Endothelial cell of umbilical vein (primary cell): Measurements from ENCODE around the gene RFWD3. TPM values are rescaled to one million over a fixed set of nuclear protein-coding genes. Genes with fewer than 3 reads are reported as not detected.

Experiments
- BruUV-seq: library from RNA; stranded (reverse); fragments of 400-500 nt; replicated peaks from 2 replicates; lab custom pipeline; 2021; lab: Mats Ljungman, UMichigan
- CTCF ChIA-PET: fragments of 300-600, 350-600 bp; sonication (Branson Sonifier 250); formaldehyde crosslinking; loops from one replicate; lab custom pipeline; 2021; ENCODE audit warnings: antibody characterized with exemption, inconsistent platforms; lab: Charles Lee
- POLR2A ChIA-PET: fragments of 300-600, 350-600 bp; sonication (Branson Sonifier 250); formaldehyde crosslinking; loops from one replicate; lab custom pipeline; 2021; ENCODE audit warnings: antibody characterized with exemption, inconsistent platforms; lab: Charles Lee
- DNase-seq: peaks from one replicate; pipeline ENCODE4 v3.0.0-alpha.2; 2011; ENCODE audit warnings: low read depth, low spot score
- FAIRE-seq: peaks from 2 replicates; lab custom pipeline; 2011; peaks lifted over from hg19 to GRCh38; lab: Jason Lieb, UNC
- H2AFZ ChIP-seq: 2 replicates; pipeline ENCODE4 v1.6.0; 2012; ENCODE audit warnings: low read depth, low read length, control low read depth, inconsistent platforms
- H3K27ac ChIP-seq: 2 replicates; pipeline ENCODE4 v1.5.1; 2011; ENCODE audit warnings: low read depth, mild to moderate bottlenecking, control low read depth, low read length, moderate library complexity; ENCODE audit not compliant: insufficient read depth
- H3K27me3 ChIP-seq, 2 experiments: 2 replicates each; pipeline versions ENCODE4 v1.6.0 to v1.6.1; 2011; ENCODE audit warnings: low read length in 2 of 2, mixed read lengths in 1 of 2; ENCODE audit not compliant: control insufficient read depth in 2 of 2, insufficient read depth in 2 of 2
- H3K36me3 ChIP-seq, 2 experiments: 2 replicates in 1 of 2; 3 replicates in 1 of 2; pipeline ENCODE4 v1.5.1; 2011; ENCODE audit warnings: low read length in 2 of 2, mild to moderate bottlenecking in 1 of 2, moderate library complexity in 1 of 2; ENCODE audit not compliant: control insufficient read depth in 2 of 2, insufficient read depth in 2 of 2; ENCODE audit errors: extremely low read depth in 1 of 2
- H3K4me1 ChIP-seq: 3 replicates; pipeline ENCODE4 v1.5.1; 2011; ENCODE audit warnings: mild to moderate bottlenecking, low read length; ENCODE audit not compliant: control insufficient read depth, insufficient read depth; ENCODE audit errors: extremely low read depth
- H3K4me2 ChIP-seq: 2 replicates; pipeline ENCODE4 v1.6.1; 2011; ENCODE audit warnings: low read length, control low read depth, mixed read lengths; ENCODE audit not compliant: insufficient read depth
- H3K4me3 ChIP-seq, 3 experiments: fragments of 200-600 bp in 1 of 3; sonication (generic), shearing (Covaris generic) in 1 of 3; replicated peaks in 1 of 3; 2 replicates each; pipeline ENCODE4 v1.5.1; 2011 to 2016; ENCODE audit warnings: control low read depth in 3 of 3, low read length in 3 of 3, mild to moderate bottlenecking in 2 of 3, inconsistent platforms in 1 of 3, low read depth in 1 of 3, moderate library complexity in 1 of 3; ENCODE audit not compliant: insufficient read depth in 1 of 3
- H3K79me2 ChIP-seq: 2 replicates; pipeline ENCODE4 v1.6.0; 2012; ENCODE audit warnings: low read length, inconsistent platforms; ENCODE audit not compliant: control insufficient read depth, insufficient read depth
- H3K9ac ChIP-seq: replicated peaks from 2 replicates; pipeline ENCODE3; 2011; ENCODE audit warnings: low read length, control low read depth; ENCODE audit not compliant: insufficient read depth; ENCODE audit errors: extremely low read depth
- H3K9me1 ChIP-seq: replicated peaks from 3 replicates; pipeline ENCODE4 v1.6.0; 2011; ENCODE audit warnings: mild to moderate bottlenecking, low read length; ENCODE audit not compliant: control insufficient read depth, insufficient read depth; ENCODE audit errors: extremely low read depth
- H3K9me3 ChIP-seq: replicated peaks from 2 replicates; pipeline ENCODE4 v1.5.1; 2012; ENCODE audit warnings: low read length, inconsistent platforms; ENCODE audit not compliant: control insufficient read depth, insufficient read depth
- H4K20me1 ChIP-seq: replicated peaks from 2 replicates; pipeline ENCODE3; 2011; ENCODE audit warnings: mild to moderate bottlenecking, low read length; ENCODE audit not compliant: control insufficient read depth, insufficient read depth; ENCODE audit errors: extremely low read depth
- CTCF ChIP-seq, 2 donors: IDR thresholded peaks; 1 replicate in 1 of 2; 2 replicates in 1 of 2; pipeline ENCODE4 v1.5.1; 2011; ENCODE audit warnings: low read length in 2 of 2, mild to moderate bottlenecking in 2 of 2, moderate library complexity in 2 of 2, control low read depth in 1 of 2, inconsistent platforms in 1 of 2, low read depth in 1 of 2; ENCODE audit not compliant: insufficient read depth in 1 of 2; ENCODE audit errors: extremely low read depth in 1 of 2
- EZH2 ChIP-seq: IDR thresholded peaks from 2 replicates; pipeline ENCODE4 v1.6.1; 2012; ENCODE audit warnings: borderline replicate concordance, low read depth, mild to moderate bottlenecking, moderate library complexity, low read length, inconsistent platforms; ENCODE audit not compliant: severe bottlenecking
- FOS ChIP-seq: IDR thresholded peaks from 2 replicates; pipeline ENCODE4 v1.6.1; 2011; ENCODE audit warnings: mild to moderate bottlenecking, low read length, moderate library complexity, borderline replicate concordance; ENCODE audit not compliant: insufficient read depth
- GATA2 ChIP-seq: IDR thresholded peaks from 2 replicates; pipeline ENCODE4 v1.7.0; 2011; ENCODE audit warnings: low read depth, mild to moderate bottlenecking, moderate library complexity, mixed read lengths, low read length; ENCODE audit not compliant: insufficient read length, insufficient read depth
- JUN ChIP-seq: IDR thresholded peaks from 2 replicates; pipeline ENCODE4 v1.6.1; 2011; ENCODE audit warnings: borderline replicate concordance, low read depth; ENCODE audit not compliant: insufficient read length, insufficient read depth
- MAX ChIP-seq: IDR thresholded peaks from 2 replicates; pipeline ENCODE4 v1.6.1; 2011; ENCODE audit not compliant: insufficient read depth, insufficient read length
- POLR2A ChIP-seq: IDR thresholded peaks from 2 replicates; pipeline ENCODE4 v1.6.1; 2012; ENCODE audit warnings: low read depth, mild to moderate bottlenecking, control low read depth, low read length
- POLR2AphosphoS5 ChIP-seq: IDR thresholded peaks from 2 replicates; pipeline ENCODE4 v1.6.1; 2012; ENCODE audit warnings: low read depth, mild to moderate bottlenecking, control low read depth, low read length, moderate library complexity; ENCODE audit not compliant: insufficient read depth
- dilution Hi-C: fragments of 300-500 bp; cut with MboI; formaldehyde crosslinking; loops from one replicate; pipeline ENCODE4 v1.15.0; 2019; ENCODE audit warnings: low sequenced_read_pairs; ENCODE audit not compliant: extremely low pct_ligation_motif_present
- intact Hi-C: fragments of 100-400 bp; cut with micrococcal nuclease; formaldehyde crosslinking; loops from one replicate; pipeline ENCODE4 v1.10.0; 2022
- polyA plus RNA-seq, 4 experiments: library from polyadenylated mRNA; depleted of rRNA in 3 of 4; stranded (reverse) in 3 of 4; unstranded in 1 of 4; fragments of >200 nt; gene quantifications; 2 replicates each; pipeline versions ENCODE4 v1.2.1 to v1.2.3, GENCODE V29; 2011 to 2012; ENCODE audit warnings: missing spikeins in 1 of 4
- total RNA-seq: library from RNA; stranded (reverse); gene quantifications from 2 replicates; pipeline ENCODE4 v1.2.3, GENCODE V29; 2021

Gene RFWD3
- total and polyA plus RNA-seq, 2 donors (not counting 3 experiments of a cell fraction or from before 2014, with no cell fraction given) = 27.3 to 51.6 TPM

- Histone ChIP-seq H3K9me1 (no peaks in the 10 kb centered on the region), H3K9ac (no peak overlapping the region), H3K4me1 (peaks cover 15% of the 10 kb centered on the region), H3K4me3 (no peak overlapping the region), H3K27me3 (no peaks in the 10 kb centered on the region), H3K4me2 (no peak overlapping the region), H3K9me3 (no peaks in the 10 kb centered on the region), H3K79me2 (peaks cover 76% of the 10 kb centered on the region), H2AFZ (no peak overlapping the region), H4K20me1 (peaks cover 4% of the 10 kb centered on the region), H3K36me3 (no peaks in the 10 kb centered on the region), H3K27ac (no peak overlapping the region)
- dilution Hi-C loops = no loop called here
- intact Hi-C loops = no loop called here
- TF ChIP-seq POLR2A = no peak
- TF ChIP-seq EZH2 = no peak
- TF ChIP-seq MAX = no peak
- no peak for TF ChIP-seq CTCF (IDR thresholded peaks at IDR 0.05; ENCODE audit: extremely low read depth in 1 of 2, insufficient read depth in 1 of 2, low read depth in 1 of 2, low read length in 2 of 2)
- TF ChIP-seq GATA2 = no peak
- TF ChIP-seq POLR2AphosphoS5 = no peak
- no peak for TF ChIP-seq FOS
- TF ChIP-seq JUN = no peak
- no TSS peak for BruUV-seq
- ChIA-PET POLR2A (interaction anchor here (1.3 kb wide), 1 partner anchor 12 kb away, joined by 3 read pairs; no protein-coding TSS in a partner anchor), CTCF (interaction anchor here (0.7 to 1.7 kb wide), 3 partner anchors 10 to 109 kb away, joined by 3 to 7 read pairs (median 3); no protein-coding TSS in a partner anchor)
- no peak for DNase-seq
- FAIRE-seq = no peak
Observed at GRCh38 chr16:74574146-74574545, 92.5 kb downstream of the RFWD3 start.
